H1 (cell line): ENCODE measurements around the gene SECISBP2L. TPM values are rescaled to one million over a fixed set of nuclear protein-coding genes. Genes with fewer than 3 reads are reported as not detected.

Experiments used
- CBX8 ChIP-seq: fragments of 300-800, 300-1000 bp; sonication (generic); IDR thresholded peaks from 2 replicates; pipeline ENCODE4 v1.7.1; 2016; ENCODE audit warnings: low read depth, low read length, borderline replicate concordance
- ZNF274 ChIP-seq: IDR thresholded peaks from 2 replicates; pipeline ENCODE4 v1.7.0; 2012; ENCODE audit warnings: low read length, borderline replicate concordance; ENCODE audit errors: extremely low read depth
- polyA plus RNA-seq, 7 experiments: library from polyadenylated mRNA; depleted of rRNA in 3 of 7; stranded (reverse) in 5 of 7; unstranded in 2 of 7; fragments of >200 nt in 5 of 7; fragments of 200-250 nt in 2 of 7; gene quantifications; 1 replicate in 5 of 7; 2 replicates in 1 of 7; 4 replicates in 1 of 7; pipeline versions ENCODE4 v1.2.1 to v1.2.3, GENCODE V29; 2011 to 2013; ENCODE audit warnings: missing spikeins in 2 of 7, mixed read lengths in 2 of 7
- total RNA-seq: library from RNA; stranded (reverse); fragmentation: NEBNext Ultra II Directional; extraction: Animal tissue kit (Norgen Biotek cat#: 25700); gene quantifications from 2 replicates; pipeline ENCODE4 v1.2.1, GENCODE V29; 2021

Gene SECISBP2L
- total and polyA plus RNA-seq, 2 of the 8 experiments (the other 6 are each of a cell fraction or from before 2014, with no cell fraction given), result 7.6 to 22.8 TPM

- TF ChIP-seq CBX8 (no peak), ZNF274 (no peak)
These were observed 9.3 kb downstream of the SECISBP2L start (continued) for GRCh38 chr15:49036650-49037545.
